NCI-H2196 (cell line): ENCODE data around the gene PRRT2.

Experiments used
- DNase-seq: peaks from one replicate; lab custom pipeline; 2025; ENCODE audit not compliant: unreplicated experiment; lab: John Stamatoyannopoulos, UW

Gene PRRT2

DNA sequence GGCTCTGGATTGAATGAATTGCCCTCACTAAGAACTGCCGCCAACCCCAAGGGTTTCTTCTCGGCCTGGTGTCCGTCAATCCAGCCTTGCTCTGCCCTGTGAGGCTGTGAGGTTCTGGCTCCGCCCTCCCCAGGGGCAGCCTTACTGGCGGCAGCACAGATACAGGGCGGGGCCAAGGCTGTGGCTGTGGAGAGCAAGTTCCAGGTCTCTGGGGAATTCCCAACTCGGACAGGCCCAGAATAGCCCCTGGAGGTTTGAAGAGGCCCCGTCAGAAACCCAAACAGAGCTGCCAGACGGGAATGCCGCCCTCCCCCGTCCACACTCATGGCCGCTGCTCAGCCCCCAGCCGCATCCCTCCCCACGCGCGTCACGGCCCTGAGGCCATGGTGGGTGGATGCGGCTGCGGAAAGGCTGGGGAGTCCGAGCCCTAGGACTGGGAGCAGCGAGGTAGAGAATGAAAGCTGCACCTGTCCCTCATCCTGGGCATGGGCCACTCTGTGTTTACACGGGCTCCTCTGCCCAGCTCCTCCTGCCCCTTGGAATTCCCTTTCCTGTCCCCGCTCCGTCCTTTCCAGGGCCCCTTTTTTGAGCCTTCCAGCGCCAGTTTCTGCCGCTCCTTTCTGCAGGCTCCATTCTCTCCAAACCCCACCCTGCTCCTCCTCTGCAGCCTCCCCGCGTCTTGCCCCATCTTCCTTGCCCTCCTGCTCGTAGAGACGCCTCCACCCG is 660 bp upstream of the PRRT2 start:
- peak; percentile 92 for DNase-seq

DNA sequence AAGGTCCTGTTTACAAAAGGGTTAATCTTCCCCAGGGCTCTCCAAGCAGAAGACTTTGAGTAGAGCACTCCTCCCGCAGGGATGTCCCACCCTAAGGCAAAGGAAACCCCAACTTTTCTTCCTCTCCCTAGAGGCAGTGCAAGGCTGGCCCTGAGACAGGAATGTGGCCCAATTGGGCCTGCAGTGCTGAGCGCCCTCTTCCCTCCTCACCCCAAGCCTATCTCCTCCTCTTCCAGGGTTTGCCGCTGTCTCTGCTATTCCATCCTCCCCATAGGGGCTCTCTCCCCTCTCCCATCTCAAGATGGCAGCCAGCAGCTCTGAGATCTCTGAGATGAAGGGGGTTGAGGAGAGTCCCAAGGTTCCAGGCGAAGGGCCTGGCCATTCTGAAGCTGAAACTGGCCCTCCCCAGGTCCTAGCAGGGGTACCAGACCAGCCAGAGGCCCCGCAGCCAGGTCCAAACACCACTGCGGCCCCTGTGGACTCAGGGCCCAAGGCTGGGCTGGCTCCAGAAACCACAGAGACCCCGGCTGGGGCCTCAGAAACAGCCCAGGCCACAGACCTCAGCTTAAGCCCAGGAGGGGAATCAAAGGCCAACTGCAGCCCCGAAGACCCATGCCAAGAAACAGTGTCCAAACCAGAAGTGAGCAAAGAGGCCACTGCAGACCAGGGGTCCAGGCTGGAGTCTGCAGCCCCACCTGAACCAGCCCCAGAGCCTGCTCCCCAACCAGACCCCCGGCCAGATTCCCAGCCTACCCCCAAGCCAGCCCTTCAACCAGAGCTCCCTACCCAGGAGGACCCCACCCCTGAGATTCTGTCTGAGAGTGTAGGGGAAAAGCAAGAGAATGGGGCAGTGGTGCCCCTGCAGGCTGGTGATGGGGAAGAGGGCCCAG is 1.0 kb downstream of the PRRT2 start:
- DNase-seq, result no peak

- DNase-seq, result no peak
Measured at GRCh38 chr16:29813644-29814562, 1.9 kb downstream of the PRRT2 start.

DNA sequence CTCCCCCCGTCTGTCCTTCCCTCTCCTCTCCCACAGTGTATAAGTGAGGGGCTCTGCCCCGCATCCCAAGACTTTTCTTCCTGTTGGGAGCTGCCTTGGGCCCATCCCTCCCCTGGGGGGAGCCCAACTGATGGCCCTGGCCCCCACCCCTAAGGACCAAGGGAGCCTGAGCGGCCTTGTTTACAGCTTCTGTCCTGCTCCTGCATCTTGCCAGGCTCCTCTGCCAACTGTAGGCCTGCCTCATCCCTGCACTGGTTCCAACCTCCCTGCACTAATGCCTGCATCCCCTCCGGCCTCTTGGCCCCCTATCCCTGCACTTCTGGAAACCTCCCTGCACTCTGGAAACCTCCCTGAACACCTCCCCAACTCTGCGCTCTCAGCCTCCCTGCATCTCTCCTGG is 2.6 kb downstream of the PRRT2 start:
- no peak for DNase-seq

DNA sequence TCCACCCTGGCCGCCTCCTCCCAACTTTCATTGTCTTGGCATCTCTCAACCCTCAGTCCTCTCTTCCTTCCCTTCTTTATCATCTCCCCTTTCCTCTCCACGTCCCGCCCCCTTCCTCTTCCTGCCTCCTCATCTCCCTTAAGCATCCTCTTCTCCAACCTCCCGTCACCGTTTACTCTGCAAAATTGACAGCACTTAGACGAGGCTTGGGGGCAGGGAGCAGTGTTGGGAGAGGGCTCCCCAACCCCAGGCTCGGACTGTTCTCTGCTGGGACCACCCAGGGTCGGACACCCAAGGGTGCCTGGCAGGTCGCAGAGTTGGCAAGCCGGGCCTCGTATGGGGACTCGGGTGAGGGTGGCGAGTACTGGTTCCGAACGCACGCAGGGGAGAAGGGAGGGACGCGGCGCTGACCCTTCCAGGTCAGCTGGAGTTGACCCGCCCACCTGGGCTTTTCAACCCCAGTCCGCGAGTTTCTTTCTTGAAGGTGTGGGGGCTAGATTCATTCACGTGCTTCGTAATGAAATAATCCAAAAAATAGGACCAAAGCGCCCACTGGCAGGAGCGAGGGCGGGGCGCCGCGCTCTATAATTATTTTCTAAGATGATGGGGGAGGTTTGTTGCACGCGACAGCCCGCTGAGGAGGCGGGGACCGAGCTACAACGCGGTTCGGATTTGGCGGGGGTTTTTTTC is 3.2 kb downstream of the PRRT2 start:
- DNase-seq, result peak; percentile 65

DNA sequence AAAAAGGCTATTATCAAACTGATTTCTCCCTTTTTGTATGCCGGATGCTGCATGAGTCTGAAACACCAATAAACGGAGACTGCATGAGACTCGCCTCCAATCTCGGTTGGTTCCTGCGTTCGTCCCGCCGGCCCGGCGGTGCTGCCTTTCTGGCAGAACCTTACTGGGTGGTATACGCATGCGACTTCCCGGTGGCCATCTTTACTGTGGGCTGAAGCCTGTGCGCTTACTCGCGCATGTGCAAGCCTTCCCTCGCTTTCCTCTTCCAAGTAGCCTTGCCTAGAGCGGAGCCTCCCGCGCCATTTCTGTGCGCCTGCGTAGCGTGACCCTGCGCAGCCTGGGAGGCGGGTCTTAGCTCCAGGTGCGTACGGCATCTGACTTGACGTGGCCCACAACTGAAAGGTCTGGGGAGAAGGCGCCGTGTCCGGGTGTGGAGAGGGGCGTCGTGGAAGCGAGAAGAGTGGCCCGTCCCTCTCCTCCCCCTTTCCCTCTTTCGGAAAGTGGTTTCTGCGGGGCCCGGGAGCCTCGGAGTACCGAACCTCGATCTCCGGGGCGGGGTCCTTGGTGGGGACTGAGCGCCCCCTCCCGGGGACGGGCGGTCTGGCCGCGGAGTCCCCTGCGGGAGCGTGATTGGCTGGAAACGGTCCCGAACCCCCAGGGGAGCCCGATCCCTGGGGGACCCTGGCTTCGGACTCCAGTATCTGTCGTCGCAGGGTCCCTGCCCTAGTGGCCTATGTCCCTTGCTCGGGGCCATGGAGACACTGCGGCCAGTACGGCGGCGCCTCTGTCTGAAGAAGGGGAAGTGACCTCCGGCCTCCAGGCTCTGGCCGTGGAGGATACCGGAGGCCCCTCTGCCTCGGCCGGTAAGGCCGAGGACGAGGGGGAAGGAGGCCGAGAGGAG is 4.0 kb downstream of the PRRT2 start, which contains the start of gene PAGR1:
Gene PAGR1, plus strand, starts transcription at position 360 of the 901 bp plus-strand sequence. Its CDS starts 374 bp downstream, at position 734.
- DNase-seq, result peak; percentile 99

DNA sequence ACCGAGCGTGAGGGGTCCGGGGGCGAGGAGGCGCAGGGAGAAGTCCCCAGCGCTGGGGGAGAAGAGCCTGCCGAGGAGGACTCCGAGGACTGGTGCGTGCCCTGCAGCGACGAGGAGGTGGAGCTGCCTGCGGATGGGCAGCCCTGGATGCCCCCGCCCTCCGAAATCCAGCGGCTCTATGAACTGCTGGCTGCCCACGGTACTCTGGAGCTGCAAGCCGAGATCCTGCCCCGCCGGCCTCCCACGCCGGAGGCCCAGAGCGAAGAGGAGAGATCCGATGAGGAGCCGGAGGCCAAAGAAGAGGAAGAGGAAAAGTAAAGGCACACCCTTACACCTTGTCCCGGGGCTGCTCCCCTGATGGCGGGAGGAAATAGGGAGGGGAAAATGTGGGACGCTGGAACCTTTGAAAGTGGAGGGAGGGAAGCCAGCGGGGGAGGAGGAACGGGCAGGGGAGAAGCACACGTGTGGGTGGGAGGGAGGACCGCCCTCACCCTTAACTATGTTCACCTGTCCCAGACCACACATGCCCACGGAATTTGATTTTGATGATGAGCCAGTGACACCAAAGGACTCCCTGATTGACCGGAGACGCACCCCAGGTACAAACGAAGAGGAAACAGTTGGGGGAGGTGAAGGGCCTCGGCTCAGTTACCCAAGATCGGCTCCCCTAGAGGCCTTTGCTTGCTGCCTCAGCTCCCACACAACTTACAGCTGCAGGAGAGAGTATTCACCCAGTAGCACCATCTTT is 4.9 kb downstream of the PRRT2 start:
- peak; percentile 58 for DNase-seq

DNA sequence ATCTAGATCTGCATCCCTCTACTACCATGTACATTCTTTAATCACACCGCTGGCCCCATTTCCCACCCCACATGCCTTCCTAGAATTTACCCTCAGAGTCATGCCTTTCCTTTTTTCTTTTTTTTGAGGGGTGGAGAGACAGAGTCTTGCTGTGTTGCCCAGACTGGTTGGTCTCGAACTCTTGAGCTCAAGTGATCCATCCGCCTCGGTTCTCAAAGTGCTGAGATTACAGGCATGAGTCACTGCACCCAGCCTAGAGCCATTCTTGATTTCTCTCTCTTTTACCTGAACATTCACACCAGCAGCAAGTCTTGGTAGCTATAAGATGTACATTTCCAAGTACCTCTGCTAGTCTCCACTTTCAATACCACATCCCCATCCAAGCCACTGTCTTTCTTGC is 6.1 kb downstream of the PRRT2 start:
- no peak for DNase-seq

DNA sequence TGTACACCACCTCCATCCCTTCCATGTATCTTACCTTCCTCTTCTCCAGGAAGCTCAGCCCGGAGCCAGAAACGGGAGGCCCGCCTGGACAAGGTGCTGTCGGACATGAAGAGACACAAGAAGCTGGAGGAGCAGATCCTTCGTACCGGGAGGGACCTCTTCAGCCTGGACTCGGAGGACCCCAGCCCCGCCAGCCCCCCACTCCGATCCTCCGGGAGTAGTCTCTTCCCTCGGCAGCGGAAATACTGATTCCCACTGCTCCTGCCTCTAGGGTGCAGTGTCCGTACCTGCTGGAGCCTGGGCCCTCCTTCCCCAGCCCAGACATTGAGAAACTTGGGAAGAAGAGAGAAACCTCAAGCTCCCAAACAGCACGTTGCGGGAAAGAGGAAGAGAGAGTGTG is 7.5 kb downstream of the PRRT2 start:
- DNase-seq, result peak; percentile 8

GRCh38 chr16:29820271-29820701 is 8.3 kb downstream of the PRRT2 start, which contains the start of gene MVP:
Gene MVP (plus strand): TSS chr16:29820462. CDS start chr16:29830550, 10,088 bp downstream.
- peak; percentile 75 for DNase-seq

- peak; percentile 26 for DNase-seq
Measured at GRCh38 chr16:29820730-29821642, 9.0 kb downstream of the PRRT2 start.

DNA sequence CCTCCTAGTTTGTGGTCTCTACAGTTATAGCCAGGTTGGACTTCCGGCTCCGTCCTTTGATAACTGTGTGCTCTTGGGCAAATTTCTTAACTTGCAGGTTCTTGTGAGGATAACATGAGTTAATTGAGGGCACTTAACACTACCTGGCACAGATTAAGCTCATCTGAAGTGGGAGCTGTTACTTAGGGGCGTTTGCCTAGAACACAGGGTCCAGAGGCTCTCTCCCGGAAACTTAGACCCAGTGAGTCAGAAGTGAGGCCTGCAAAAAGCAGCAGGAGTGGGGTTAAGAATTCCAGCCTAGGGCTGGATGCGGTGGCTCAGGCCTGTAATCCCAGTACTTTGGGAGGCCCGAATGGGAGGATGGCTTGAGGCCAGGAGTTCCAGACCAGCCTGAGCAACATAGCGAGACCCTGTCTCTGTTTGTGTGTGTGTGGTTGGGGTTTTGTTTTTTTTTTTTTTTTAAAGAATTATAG is 9.7 kb downstream of the PRRT2 start:
- no peak for DNase-seq

- DNase-seq, result no peak
Measured at GRCh38 chr16:29824589-29825144, 12.7 kb downstream of the PRRT2 start.

- DNase-seq, result no peak
Measured at GRCh38 chr16:29825145-29826044, 13.4 kb downstream of the PRRT2 start.

- DNase-seq, result no peak
Measured at GRCh38 chr16:29826342-29826695, 14.3 kb downstream of the PRRT2 start.

- no peak for DNase-seq
Measured at GRCh38 chr16:29830774-29831173, 18.8 kb downstream of the PRRT2 start.
